ENCODE measurements around the gene SLCO4A1.
"Not testable (repeated sequence)": the region's sequence is repeated elsewhere in the genome, so short reads cannot be mapped to it uniquely, and the experiment has no call there.

SLCO4A1 gene

DNA sequence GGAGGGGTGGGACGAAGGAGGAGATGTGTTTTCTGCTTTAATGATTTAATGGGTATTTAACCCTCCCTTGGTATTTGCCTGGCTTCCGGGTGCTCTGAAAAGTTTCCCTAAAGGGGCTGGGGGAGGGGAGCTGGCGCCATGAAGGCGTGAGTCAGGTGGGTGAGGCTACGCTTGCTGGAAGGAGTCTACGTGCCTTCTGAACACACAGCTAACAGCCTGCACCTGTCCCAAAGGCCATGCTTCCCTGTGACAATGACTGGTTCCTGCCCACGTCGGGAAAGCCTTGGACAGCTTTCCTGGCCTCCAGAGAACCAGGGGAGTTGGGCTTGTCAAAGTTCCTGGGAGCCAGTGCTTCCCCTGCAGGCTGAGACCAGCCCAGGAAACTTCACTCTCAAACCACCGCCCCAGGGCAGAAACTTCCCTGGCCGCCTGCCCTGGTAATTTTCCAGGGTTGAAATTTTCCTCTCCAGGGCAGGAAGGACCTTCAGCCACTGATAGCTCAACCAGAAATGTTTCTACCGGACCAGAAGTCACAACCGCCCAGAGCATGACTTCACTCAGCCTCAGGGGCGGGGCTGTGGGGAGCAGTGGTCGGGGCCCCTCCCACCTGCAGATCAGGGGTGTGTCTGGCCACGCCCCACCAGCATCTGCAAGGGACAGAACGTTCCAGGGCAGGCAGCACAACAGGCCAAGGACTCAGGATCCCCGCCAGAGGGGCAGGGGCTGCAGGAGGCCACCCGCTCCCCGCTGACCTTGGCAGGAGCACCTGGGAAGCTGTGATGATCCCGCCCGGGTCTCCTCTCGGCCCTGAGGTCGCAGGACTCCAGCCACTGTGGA lies 18.6 kb upstream of the SLCO4A1 start:
- peak; percentile 78 to 95 (median 85) for DNase-seq (ENCODE audit: low read depth in 3 of 3)

- DNase-seq (ENCODE audit: low read depth in 3 of 3), result no peak
These were observed 18.0 kb upstream of the SLCO4A1 start for GRCh38 chr20:62624325-62624690.

- no peak for DNase-seq (ENCODE audit: low read depth in 3 of 3)
These were observed 17.4 kb upstream of the SLCO4A1 start for GRCh38 chr20:62624719-62625453.

GRCh38 chr20:62625516-62625915 lies 16.8 kb upstream of the SLCO4A1 start:
- no peak for DNase-seq (ENCODE audit: low read depth in 3 of 3)

- DNase-seq (ENCODE audit: low read depth in 3 of 3), result no peak
These were observed 16.3 kb upstream of the SLCO4A1 start for GRCh38 chr20:62625921-62626547.

GRCh38 chr20:62627425-62627824 lies 14.9 kb upstream of the SLCO4A1 start:
- not testable (repeated sequence) for DNase-seq (ENCODE audit: low read depth in 3 of 3)

DNA sequence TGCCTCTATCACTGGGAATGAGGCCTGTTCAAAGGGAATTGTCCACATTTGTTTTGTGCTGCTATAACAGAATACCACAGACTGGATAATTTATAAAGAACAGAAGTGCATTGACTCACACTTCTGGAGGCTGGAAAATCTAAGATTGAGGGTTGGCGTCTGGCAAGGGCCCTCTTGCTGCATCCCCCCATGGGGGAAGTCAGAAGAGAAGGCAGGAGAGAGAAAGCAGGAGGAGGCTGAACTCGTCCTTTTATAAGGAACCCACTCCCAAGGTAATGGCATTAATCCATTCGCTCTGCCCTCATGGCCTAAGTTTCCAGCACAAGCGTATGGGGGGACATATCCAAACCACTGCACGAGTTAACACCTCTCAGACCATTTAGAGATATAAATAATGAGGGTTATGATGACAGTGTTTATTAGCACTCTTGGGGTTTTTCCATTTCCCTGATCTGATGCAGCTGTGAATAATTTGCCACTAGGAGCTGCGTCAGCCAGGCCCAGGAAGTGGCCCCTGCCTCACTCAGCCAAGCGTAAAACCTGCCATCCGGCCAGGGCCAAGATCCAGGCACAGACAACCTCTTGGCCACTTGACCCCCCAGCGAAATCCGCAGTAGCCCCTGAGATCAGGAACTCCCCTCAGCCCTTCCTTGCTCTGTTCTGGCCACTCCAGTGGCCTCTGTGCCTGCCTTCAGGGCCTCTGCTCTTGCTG lies 14.2 kb upstream of the SLCO4A1 start:
- DNase-seq (ENCODE audit: low read depth in 3 of 3), result no peak

DNA sequence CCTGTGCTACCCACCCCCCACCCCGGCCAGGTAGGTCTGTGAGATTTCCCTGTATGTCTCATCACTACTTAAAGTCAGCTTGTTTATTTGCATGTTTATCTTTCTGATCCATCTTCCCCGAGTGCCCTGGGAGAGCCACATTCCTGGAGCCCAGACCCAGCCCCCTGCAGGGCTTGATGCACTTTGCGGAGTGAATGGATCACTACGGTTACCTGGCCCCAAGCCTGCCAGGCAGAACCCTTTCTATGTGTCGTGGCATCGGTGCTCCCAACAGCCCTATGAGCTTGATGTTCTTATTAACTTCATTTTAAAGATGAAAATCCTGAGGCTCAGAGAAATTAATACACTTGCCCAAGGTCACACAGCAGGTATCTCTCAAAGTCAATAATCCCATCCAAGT lies 13.6 kb upstream of the SLCO4A1 start:
- no peak for DNase-seq (ENCODE audit: low read depth in 3 of 3)

GRCh38 chr20:62629864-62630470 lies 12.3 kb upstream of the SLCO4A1 start:
- DNase-seq (ENCODE audit: low read depth in 3 of 3), result no peak

DNA sequence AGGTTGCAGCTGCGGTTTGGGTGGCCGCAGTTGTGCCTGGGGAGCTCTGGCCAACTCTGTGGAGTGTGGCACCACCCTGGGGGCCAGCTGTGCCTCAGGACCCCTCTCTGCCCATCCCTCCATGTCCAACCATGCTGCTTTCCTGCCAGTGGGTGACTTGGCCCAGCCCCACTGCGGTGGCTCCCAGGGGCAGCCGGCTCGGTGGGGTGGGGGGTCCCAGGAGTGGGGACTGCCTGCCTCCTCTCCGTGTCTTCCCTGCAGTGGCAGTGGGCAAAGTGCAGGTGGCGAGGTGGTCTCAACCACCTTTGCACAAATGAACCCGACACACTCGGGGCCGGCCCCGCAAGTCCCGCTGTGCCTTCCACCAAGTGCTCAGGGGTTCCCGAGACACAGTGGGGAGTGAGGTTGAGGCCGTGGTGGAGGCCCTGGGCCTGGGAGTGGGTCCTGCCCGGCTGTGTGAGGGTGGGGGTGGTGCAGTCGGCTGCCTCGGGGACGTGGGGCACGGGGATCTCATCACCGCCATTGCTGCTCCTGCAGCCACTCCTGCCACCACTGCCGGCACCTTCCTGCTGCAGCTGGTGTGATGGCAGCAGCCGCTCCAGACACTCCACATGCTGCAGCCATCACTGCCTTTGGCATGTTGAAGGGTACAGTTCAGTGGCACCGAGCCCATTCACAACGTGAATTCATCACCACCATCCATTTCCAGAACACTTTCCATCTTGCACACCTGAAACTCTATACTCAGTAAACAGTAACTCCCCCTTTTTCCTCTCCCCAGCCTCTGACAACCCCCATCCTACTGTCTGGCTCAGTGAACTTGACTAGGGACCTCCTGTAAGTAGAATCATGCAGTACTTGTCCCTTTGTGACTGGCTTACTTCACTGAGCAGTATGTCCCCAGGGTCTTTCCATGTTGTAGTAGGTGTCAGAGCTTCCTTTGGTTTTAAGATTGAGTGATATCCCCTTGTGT lies 10.7 kb upstream of the SLCO4A1 start:
- no peak for DNase-seq (ENCODE audit: low read depth in 3 of 3)

DNA sequence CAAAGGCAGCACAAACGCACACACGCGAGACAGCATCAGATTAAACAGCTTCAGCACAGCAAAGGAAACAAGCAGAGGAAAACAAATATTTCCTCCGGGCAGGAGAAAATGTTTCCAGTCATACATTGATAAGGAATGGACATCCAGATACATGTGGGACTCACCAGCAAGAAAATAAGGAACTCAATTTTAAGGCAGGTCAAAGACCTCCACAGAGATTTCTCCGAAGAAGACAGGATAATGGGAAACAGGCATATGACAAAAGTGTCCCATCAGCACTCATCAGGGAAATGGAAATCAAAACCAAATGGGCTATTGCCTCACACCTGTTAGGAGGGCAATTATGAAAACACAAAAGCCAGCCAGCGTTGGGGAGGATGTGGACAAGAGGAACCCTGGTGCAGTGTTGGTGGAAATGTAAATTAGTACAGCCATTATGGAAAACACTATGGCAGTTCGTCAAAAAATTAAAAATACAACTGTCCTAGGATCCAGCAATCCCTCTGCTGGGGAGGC lies 9.7 kb upstream of the SLCO4A1 start:
- DNase-seq (ENCODE audit: low read depth in 3 of 3), result no peak

- no peak for DNase-seq (ENCODE audit: low read depth in 3 of 3)
These were observed 8.5 kb upstream of the SLCO4A1 start for GRCh38 chr20:62633598-62634329.

GRCh38 chr20:62634330-62634967 lies 7.9 kb upstream of the SLCO4A1 start:
- DNase-seq (ENCODE audit: low read depth in 3 of 3), result no peak

- DNase-seq (ENCODE audit: low read depth in 3 of 3), result no peak
These were observed 7.1 kb upstream of the SLCO4A1 start for GRCh38 chr20:62635232-62635631.

GRCh38 chr20:62635852-62636251 lies 6.5 kb upstream of the SLCO4A1 start:
- no peak for DNase-seq (ENCODE audit: low read depth in 3 of 3)

DNA sequence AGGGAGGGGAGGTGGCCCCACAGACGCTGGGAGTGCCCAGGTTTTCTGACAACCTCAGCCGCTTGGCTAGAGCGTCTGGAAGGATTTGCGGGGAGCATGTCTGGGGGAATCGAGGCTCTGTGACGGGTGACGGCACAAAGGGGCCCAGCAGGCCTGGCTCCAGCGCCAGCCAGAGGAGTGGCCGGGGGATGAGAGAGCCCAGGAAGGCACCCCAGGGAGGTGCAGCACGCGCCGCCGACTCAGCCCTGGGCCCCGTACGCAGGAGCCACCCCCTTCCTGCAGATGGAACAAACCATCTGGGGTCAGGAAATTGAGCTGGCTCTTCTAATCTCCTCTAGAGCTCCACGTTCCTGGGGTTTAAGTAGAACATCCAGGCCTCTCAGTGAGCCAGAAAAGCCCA lies 5.9 kb upstream of the SLCO4A1 start:
- no peak for DNase-seq (ENCODE audit: low read depth in 3 of 3)

DNA sequence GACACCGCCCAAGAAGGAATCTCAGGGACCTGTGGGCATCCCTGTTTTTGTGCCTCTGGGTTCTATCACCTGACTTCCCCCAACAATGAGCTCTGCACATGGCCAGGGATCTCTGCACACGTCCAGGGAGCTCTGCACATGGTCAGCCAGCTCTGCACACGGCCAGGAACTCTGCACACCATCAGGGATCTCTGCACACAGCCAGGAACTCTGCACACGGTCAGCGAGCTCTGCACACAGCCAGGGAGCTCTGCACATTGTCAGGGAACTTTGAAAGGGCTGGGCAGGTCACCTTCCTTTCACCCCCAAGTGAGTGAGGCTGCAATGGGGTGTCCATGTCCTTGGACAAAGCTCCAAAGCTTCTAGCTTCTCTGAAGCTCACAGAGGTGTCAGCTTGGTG lies 5.2 kb upstream of the SLCO4A1 start:
- DNase-seq (ENCODE audit: low read depth in 3 of 3), result no peak

- DNase-seq (ENCODE audit: low read depth in 3 of 3), result no peak
These were observed 4.7 kb upstream of the SLCO4A1 start for GRCh38 chr20:62637521-62638054.

DNA sequence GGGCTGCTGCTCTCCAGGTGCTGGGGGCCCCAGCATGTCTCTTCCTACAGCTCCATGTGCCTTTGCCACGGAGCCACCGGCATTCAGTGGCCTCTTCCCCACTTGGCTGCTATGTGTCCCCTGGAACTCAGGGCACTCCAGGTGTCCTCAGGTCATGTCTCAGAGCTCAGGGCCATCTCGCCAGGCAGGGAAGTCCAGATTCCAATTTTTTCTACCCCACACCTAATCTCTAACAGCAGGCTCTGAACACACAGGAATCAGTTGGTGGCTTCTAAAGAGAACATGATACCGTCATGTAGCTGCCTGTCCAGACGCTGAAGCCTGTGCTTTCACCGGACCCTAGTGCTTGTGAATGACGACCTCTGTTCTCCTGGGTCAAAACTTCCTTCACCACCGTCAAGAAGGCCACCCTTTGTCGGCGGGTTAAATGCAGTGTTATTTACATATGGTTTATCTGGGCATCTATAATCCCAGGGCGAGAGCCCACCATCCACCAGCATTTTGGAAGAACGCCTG lies 4.2 kb upstream of the SLCO4A1 start:
- no peak for DNase-seq (ENCODE audit: low read depth in 3 of 3)
